ENCODE measurements around the gene VARS1. TPM values are rescaled to one million over a fixed set of nuclear protein-coding genes. Genes with fewer than 3 reads are reported as not detected.
A peak's percentile ranks its signal among the peaks of the same experiment; 100 is the strongest.
"Not testable (repeated sequence)": the region's sequence is repeated elsewhere in the genome, so short reads cannot be mapped to it uniquely, and the experiment has no call there.

The VARS1 gene
- total RNA-seq, 1 experiment from 2014 or later: 124 TPM

- no peaks in the 10 kb centered on the region for H4K20me1 ChIP-seq (ENCODE audit: insufficient read depth)
- H3K4me2 ChIP-seq: peak overlapping the region; percentile 75
- ChIA-PET CTCF (interaction anchor here (0.6 to 1.5 kb wide), 2 partner anchors 10 to 19 kb away, joined by 6 to 10 read pairs; partner anchors contain the start of gene VARS1), POLR2A (ENCODE audit: unreplicated experiment) (interaction anchor here (0.6 to 0.7 kb wide), 6 partner anchors 8 to 329 kb away, joined by 3 to 13 read pairs (median 4); partner anchors contain the start of genes HSPA1A, HSPA1B and HSPA1L)
- intact Hi-C loops (cut with micrococcal nuclease; ENCODE audit: unreplicated experiment): no loop called here
- peaks cover 32% of the 10 kb centered on the region for H3K79me2 ChIP-seq (ENCODE audit: low read depth)
- H3K4me3 ChIP-seq: peak overlapping the region; percentile 93
- H3K9me3 ChIP-seq (ENCODE audit: insufficient read depth, low read depth): no peaks in the 10 kb centered on the region
- peaks cover 8% of the 10 kb centered on the region; the same call in 1 of the 2 replicates for H3K4me1 ChIP-seq (replicated peaks; ENCODE audit: insufficient read depth)
- BruUV-seq (replicated peaks): no TSS peak
- peak overlapping the region; percentile 91 for H2AFZ ChIP-seq
- H3K36me3 ChIP-seq (ENCODE audit: low read depth): 0 out of 2 replicates have a peak, but pooled peaks cover 6% of the 10 kb centered on the region
- no peaks in the 10 kb centered on the region for H3K27me3 ChIP-seq (ENCODE audit: insufficient read depth, low read depth)
- peak overlapping the region; percentile 56; the same call in 1 of the 2 replicates for H3K27ac ChIP-seq
- no peak for DNase-seq
- TF ChIP-seq CTCF (conservative IDR thresholded peaks at IDR 0.05): no peak
- no peak for TF ChIP-seq EZH2 (IDR thresholded peaks at IDR 0.05; ENCODE audit: low read depth)
- H3F3A ChIP-seq (ENCODE audit: insufficient read depth, low read depth): peaks cover 17% of the 10 kb centered on the region
- H3K9me2 ChIP-seq (ENCODE audit: insufficient read depth): no peaks in the 10 kb centered on the region
Observed at GRCh38 chr6:31805939-31806469, 10.5 kb upstream of the VARS1 start.

DNA sequence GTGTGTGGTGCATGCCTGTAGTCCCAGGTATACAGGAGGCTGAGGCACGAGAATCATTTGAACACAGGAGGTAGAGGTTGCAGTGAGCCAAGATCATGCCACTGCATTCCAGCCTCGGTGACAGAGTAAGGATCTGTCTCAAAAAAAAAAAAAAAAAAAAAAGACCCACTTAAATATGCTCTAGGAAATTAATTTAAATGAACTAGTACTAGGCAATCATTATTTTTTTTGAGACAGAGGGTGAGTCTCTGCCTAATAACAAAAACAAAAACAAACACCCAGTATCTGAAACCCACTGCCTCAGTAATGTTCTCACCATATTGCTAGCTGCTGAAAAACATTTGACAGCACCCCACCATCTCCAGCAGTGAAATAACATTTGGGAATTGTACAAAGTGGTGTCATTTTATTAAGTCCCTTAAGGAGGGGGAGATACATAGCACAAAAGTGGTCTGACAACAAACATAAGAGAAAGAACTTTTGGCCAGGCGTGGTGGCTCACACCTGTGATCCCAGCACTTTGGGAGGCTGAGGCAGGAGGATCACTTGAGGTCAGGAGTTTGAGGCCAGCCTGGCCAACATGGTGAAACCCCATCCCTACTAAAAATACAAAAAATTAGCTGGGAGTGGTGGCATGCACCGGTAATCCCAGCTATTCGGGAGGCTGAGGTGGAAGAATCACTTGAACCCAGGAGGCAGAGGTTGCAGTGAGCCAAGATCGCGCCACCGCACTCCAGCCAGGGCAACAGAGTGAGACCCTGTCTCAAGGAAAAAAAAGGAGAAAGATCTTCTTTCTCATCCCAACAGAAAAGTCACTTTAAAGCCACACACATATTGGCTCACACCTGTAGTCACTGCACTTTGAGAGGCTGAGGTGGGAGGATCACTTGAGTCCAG, 5.7 kb upstream of the VARS1 start:
- H3K4me3 ChIP-seq; H3K36me3 ChIP-seq (ENCODE audit: low read depth); intact Hi-C loops (cut with micrococcal nuclease; ENCODE audit: unreplicated experiment); H3K9me2 ChIP-seq (ENCODE audit: insufficient read depth); CTCF ChIA-PET; H2AFZ ChIP-seq; H3K27me3 ChIP-seq (ENCODE audit: insufficient read depth, low read depth); H4K20me1 ChIP-seq (ENCODE audit: insufficient read depth); DNase-seq; H3K4me1 ChIP-seq (replicated peaks; ENCODE audit: insufficient read depth); H3K9me3 ChIP-seq (ENCODE audit: insufficient read depth, low read depth); BruUV-seq (replicated peaks); H3K27ac ChIP-seq; H3K4me2 ChIP-seq: not testable (repeated sequence)
- Histone ChIP-seq H3K79me2 (ENCODE audit: low read depth) (peaks cover 21% of the 10 kb centered on the region), H3F3A (ENCODE audit: insufficient read depth, low read depth) (peaks cover 31% of the 10 kb centered on the region)
- POLR2A ChIA-PET (ENCODE audit: unreplicated experiment): interaction anchor here (0.7 kb wide), 1 partner anchor 219 kb away, joined by 7 read pairs; the partner anchor contains the start of gene LTB

DNA sequence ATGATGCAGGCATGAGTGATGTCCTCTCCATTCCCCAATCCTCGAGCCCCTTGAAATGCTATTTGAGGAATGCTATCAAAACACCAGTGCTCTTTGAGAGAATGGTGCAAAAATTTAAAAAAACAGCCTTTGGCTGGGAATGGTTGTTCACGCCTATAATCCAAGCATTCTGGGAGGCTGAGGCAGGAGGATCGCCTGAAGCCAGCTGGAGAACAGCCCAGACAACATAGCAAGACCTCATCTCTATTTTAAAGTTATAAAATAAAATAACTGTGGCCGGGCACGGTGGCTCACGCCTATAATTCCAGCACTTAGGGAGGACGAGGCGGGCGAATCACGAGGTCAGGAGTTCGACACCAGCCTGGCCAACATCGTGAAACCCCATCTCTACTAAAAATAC, 4.2 kb upstream of the VARS1 start:
- intact Hi-C loops (cut with micrococcal nuclease; ENCODE audit: unreplicated experiment): no loop called here
- no peaks in the 10 kb centered on the region for H3K9me2 ChIP-seq (ENCODE audit: insufficient read depth)
- H3F3A ChIP-seq (ENCODE audit: insufficient read depth, low read depth): peaks cover 35% of the 10 kb centered on the region
- no peak overlapping the region for H3K27ac ChIP-seq
- ChIA-PET CTCF (no interaction called here), POLR2A (ENCODE audit: unreplicated experiment) (interaction anchor here (0.7 kb wide), 2 partner anchors 14 to 70 kb away, joined by 4 to 12 read pairs; no protein-coding TSS in a partner anchor)
- no peak for TF ChIP-seq EZH2 (IDR thresholded peaks at IDR 0.05; ENCODE audit: low read depth)
- TF ChIP-seq CTCF (conservative IDR thresholded peaks at IDR 0.05): no peak
- no peak overlapping the region for H3K4me3 ChIP-seq
- H2AFZ ChIP-seq: no peak overlapping the region
- H3K36me3 ChIP-seq (ENCODE audit: low read depth): 0 out of 2 replicates have a peak, but pooled peaks cover 6% of the 10 kb centered on the region
- H3K4me2 ChIP-seq: no peak overlapping the region
- peaks cover 4% of the 10 kb centered on the region; the same call in 1 of the 2 replicates for H3K4me1 ChIP-seq (replicated peaks; ENCODE audit: insufficient read depth)
- H3K27me3 ChIP-seq (ENCODE audit: insufficient read depth, low read depth): no peaks in the 10 kb centered on the region
- no peaks in the 10 kb centered on the region for H3K9me3 ChIP-seq (ENCODE audit: insufficient read depth, low read depth)
- BruUV-seq (replicated peaks): no TSS peak
- peaks cover 13% of the 10 kb centered on the region for H3K79me2 ChIP-seq (ENCODE audit: low read depth)
- H4K20me1 ChIP-seq (ENCODE audit: insufficient read depth): no peaks in the 10 kb centered on the region
- DNase-seq: no peak
